Urothelium cell line (cell line): ENCODE data around the gene TP53I13.

Experiments
- DNase-seq: peaks from one replicate; pipeline ENCODE4 v3.0.0; 2011; ENCODE audit warnings: low spot score, mixed read lengths
- FAIRE-seq: peaks from 2 replicates; lab custom pipeline; 2011; peaks lifted over from hg19 to GRCh38; lab: Jason Lieb, UNC

TP53I13 gene

GRCh38 chr17:29612404-29613280, 44.1 kb downstream of the TP53I13 start:
- no peak for DNase-seq
- FAIRE-seq: no peak

GRCh38 chr17:29613352-29613837, 44.9 kb downstream of the TP53I13 start:
- DNase-seq (no peak), FAIRE-seq (no peak)

- FAIRE-seq: no peak
- no peak for DNase-seq
These were observed 45.4 kb downstream of the TP53I13 start for GRCh38 chr17:29613856-29614255.

- FAIRE-seq: no peak
- DNase-seq: no peak
These were observed 46.0 kb downstream of the TP53I13 start for GRCh38 chr17:29614349-29615047.

GRCh38 chr17:29615048-29615385, 46.5 kb downstream of the TP53I13 start:
- DNase-seq (no peak), FAIRE-seq (no peak)

GRCh38 chr17:29615492-29616299, 47.2 kb downstream of the TP53I13 start:
- FAIRE-seq (no peak), DNase-seq (no peak)

- DNase-seq (no peak), FAIRE-seq (no peak)
These were observed 48.0 kb downstream of the TP53I13 start for GRCh38 chr17:29616300-29617048.

GRCh38 chr17:29617125-29617480, 48.6 kb downstream of the TP53I13 start:
- FAIRE-seq (no peak), DNase-seq (no peak)

GRCh38 chr17:29617481-29618271, 49.2 kb downstream of the TP53I13 start:
- DNase-seq: no peak

GRCh38 chr17:29618272-29619065, 50.0 kb downstream of the TP53I13 start:
- FAIRE-seq: no peak
- no peak for DNase-seq

More at GRCh38 chr17:29617481-29618271, 49.2 kb downstream of the TP53I13 start:
- FAIRE-seq: no peak

- FAIRE-seq (no peak), DNase-seq (no peak)
These were observed 50.8 kb downstream of the TP53I13 start for GRCh38 chr17:29619251-29619650.

- FAIRE-seq: no peak
- DNase-seq: peak; percentile 86
These were observed 51.8 kb downstream of the TP53I13 start for GRCh38 chr17:29620271-29620670.

- DNase-seq (no peak), FAIRE-seq (peak; percentile 42)
These were observed 52.4 kb downstream of the TP53I13 start for GRCh38 chr17:29620779-29621500.

- DNase-seq: peak; percentile 42
- FAIRE-seq: no peak
These were observed 53.3 kb downstream of the TP53I13 start for GRCh38 chr17:29621751-29622194.
